ENCODE measurements around the gene DLGAP1.

- no peak for TF ChIP-seq CTCF (IDR thresholded peaks at IDR 0.05; ENCODE audit: insufficient read depth, low read length, poor library complexity, severe bottlenecking)
- no peak for TF ChIP-seq EZH2phosphoT487 (conservative IDR thresholded peaks at IDR 0.05; ENCODE audit: low read length)
These were observed 385.9 kb downstream of the DLGAP1 start for GRCh38 chr18:4069183-4069582.
